Measurements from ENCODE around the gene KRTAP5-1. TPM values are rescaled to one million over a fixed set of nuclear protein-coding genes. Genes with fewer than 3 reads are reported as not detected.
"Not testable (repeated sequence)": the region's sequence is repeated elsewhere in the genome, so short reads cannot be mapped to it uniquely, and the experiment has no call there.

The KRTAP5-1 gene, protein sequence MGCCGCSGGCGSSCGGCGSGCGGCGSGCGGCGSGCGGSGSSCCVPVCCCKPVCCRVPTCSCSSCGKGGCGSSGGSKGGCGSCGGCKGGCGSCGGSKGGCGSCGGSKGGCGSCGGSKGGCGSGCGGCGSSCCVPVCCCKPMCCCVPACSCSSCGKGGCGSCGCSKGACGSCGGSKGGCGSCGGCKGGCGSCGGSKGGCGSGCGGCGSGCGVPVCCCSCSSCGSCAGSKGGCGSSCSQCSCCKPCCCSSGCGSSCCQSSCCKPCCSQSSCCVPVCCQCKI
- total RNA-seq (not detected), polyA plus RNA-seq (not detected)
- long read RNA-seq, donor 1, partial matches to known transcripts: 0 of 1 reads
- long read RNA-seq, donor 1, other reads (novel, unspliced or antisense): 0 of 1 reads
- long read RNA-seq, donor 2: 0 reads
- long read RNA-seq, donor 3: 0 reads
- long read RNA-seq, donor 4: 0 reads
- long read RNA-seq, donor 5: 0 reads

- H3K4me3 ChIP-seq; DNase-seq; H3K4me1 ChIP-seq (ENCODE audit: control insufficient read depth in 5 of 5, insufficient read depth in 5 of 5, low read length in 5 of 5); H3K9ac ChIP-seq (ENCODE audit: insufficient read depth in 1 of 2, low read length in 2 of 2); H3K9me3 ChIP-seq (ENCODE audit: control insufficient read depth in 4 of 4, insufficient read depth in 3 of 4, low read length in 3 of 4); ATAC-seq (ENCODE audit: insufficient read depth, low FRiP score); H3K36me3 ChIP-seq (ENCODE audit: control insufficient read depth in 4 of 4, insufficient read depth in 4 of 4, low read length in 4 of 4); H3K27me3 ChIP-seq (ENCODE audit: control insufficient read depth in 3 of 3, insufficient read depth in 3 of 3, low read length in 2 of 3); H3K27ac ChIP-seq (ENCODE audit: low read depth in 1 of 2, low read length in 1 of 2): not testable (repeated sequence)
- WGBS, 2 donors: 33 to 67% methylated on average over 9 of the region's 9 CpGs
Measured at GRCh38 chr11:1584661-1585370, at the start of gene KRTAP5-1. Gene KRTAP5-1, minus strand, starts transcription at chr11:1585283. Its CDS starts 34 bp downstream, at chr11:1585249.

- H3K27me3 ChIP-seq (ENCODE audit: control insufficient read depth in 3 of 3, insufficient read depth in 3 of 3, low read length in 2 of 3): peaks cover 0 to 17% (median 2%) of the 10 kb centered on the region in 3 donors
- 88 to 93% methylated on average over 10 of the region's 10 CpGs for WGBS, 2 donors
- no peaks in the 10 kb centered on the region for H3K36me3 ChIP-seq (ENCODE audit: control insufficient read depth in 4 of 4, insufficient read depth in 4 of 4, low read length in 4 of 4)
- no peak overlapping the region for H3K4me3 ChIP-seq
- H3K9ac ChIP-seq (ENCODE audit: insufficient read depth in 1 of 2, low read length in 2 of 2): no peak overlapping the region
- TF ChIP-seq, protein P1, sequence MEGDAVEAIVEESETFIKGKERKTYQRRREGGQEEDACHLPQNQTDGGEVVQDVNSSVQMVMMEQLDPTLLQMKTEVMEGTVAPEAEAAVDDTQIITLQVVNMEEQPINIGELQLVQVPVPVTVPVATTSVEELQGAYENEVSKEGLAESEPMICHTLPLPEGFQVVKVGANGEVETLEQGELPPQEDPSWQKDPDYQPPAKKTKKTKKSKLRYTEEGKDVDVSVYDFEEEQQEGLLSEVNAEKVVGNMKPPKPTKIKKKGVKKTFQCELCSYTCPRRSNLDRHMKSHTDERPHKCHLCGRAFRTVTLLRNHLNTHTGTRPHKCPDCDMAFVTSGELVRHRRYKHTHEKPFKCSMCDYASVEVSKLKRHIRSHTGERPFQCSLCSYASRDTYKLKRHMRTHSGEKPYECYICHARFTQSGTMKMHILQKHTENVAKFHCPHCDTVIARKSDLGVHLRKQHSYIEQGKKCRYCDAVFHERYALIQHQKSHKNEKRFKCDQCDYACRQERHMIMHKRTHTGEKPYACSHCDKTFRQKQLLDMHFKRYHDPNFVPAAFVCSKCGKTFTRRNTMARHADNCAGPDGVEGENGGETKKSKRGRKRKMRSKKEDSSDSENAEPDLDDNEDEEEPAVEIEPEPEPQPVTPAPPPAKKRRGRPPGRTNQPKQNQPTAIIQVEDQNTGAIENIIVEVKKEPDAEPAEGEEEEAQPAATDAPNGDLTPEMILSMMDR (IDR thresholded peaks at IDR 0.05; ENCODE audit: control extremely low read depth, extremely low read depth): no peak
- no peaks in the 10 kb centered on the region for H3K9me3 ChIP-seq (ENCODE audit: control insufficient read depth in 4 of 4, insufficient read depth in 3 of 4, low read length in 3 of 4)
- H3K27ac ChIP-seq (ENCODE audit: low read depth in 1 of 2, low read length in 1 of 2): no peak overlapping the region
- H3K4me1 ChIP-seq (ENCODE audit: control insufficient read depth in 5 of 5, insufficient read depth in 5 of 5, low read length in 5 of 5): peaks cover 0 to 6% (median 0%) of the 10 kb centered on the region in 5 donors
- ATAC-seq (ENCODE audit: insufficient read depth, low FRiP score): no peak
- no peak for DNase-seq
Measured at GRCh38 chr11:1633864-1634263, 48.8 kb upstream of the KRTAP5-1 start.

- TF ChIP-seq, protein P1 (IDR thresholded peaks at IDR 0.05; ENCODE audit: control extremely low read depth, extremely low read depth): no peak
Measured at GRCh38 chr11:1632053-1632714, 47.1 kb upstream of the KRTAP5-1 start.

More at GRCh38 chr11:1632053-1632714, 47.1 kb upstream of the KRTAP5-1 start:
- Histone ChIP-seq H3K27ac (ENCODE audit: low read depth in 1 of 2, low read length in 1 of 2) (no peak overlapping the region), H3K4me3 (no peak overlapping the region), H3K36me3 (ENCODE audit: control insufficient read depth in 4 of 4, insufficient read depth in 4 of 4, low read length in 4 of 4) (no peaks in the 10 kb centered on the region), H3K9me3 (ENCODE audit: control insufficient read depth in 4 of 4, insufficient read depth in 3 of 4, low read length in 3 of 4) (no peaks in the 10 kb centered on the region), H3K27me3 (ENCODE audit: control insufficient read depth in 3 of 3, insufficient read depth in 3 of 3, low read length in 2 of 3) (peaks cover 0 to 17% (median 2%) of the 10 kb centered on the region in 3 donors), H3K9ac (ENCODE audit: insufficient read depth in 1 of 2, low read length in 2 of 2) (no peak overlapping the region), H3K4me1 (ENCODE audit: control insufficient read depth in 5 of 5, insufficient read depth in 5 of 5, low read length in 5 of 5) (peaks cover 0 to 6% (median 0%) of the 10 kb centered on the region in 5 donors)
- 53 to 65% methylated on average over 11 of the region's 11 CpGs for WGBS, 2 donors
- ATAC-seq (ENCODE audit: insufficient read depth, low FRiP score) (no peak), DNase-seq (no peak)

All from lung (tissue), 16 donors.